GM21576 (cell line): ENCODE data around the gene ZNRF3.
"Not testable (repeated sequence)": the region's sequence is repeated elsewhere in the genome, so short reads cannot be mapped to it uniquely, and the experiment has no call there.

ENCODE experiments used
- ATAC-seq: cut with Tn5 transposase; IDR thresholded peaks from one replicate; pipeline ENCODE4 v1.9.1; 2021; ENCODE audit warnings: mild to moderate bottlenecking, moderate library complexity; ENCODE audit not compliant: unreplicated experiment

The ZNRF3 gene

DNA sequence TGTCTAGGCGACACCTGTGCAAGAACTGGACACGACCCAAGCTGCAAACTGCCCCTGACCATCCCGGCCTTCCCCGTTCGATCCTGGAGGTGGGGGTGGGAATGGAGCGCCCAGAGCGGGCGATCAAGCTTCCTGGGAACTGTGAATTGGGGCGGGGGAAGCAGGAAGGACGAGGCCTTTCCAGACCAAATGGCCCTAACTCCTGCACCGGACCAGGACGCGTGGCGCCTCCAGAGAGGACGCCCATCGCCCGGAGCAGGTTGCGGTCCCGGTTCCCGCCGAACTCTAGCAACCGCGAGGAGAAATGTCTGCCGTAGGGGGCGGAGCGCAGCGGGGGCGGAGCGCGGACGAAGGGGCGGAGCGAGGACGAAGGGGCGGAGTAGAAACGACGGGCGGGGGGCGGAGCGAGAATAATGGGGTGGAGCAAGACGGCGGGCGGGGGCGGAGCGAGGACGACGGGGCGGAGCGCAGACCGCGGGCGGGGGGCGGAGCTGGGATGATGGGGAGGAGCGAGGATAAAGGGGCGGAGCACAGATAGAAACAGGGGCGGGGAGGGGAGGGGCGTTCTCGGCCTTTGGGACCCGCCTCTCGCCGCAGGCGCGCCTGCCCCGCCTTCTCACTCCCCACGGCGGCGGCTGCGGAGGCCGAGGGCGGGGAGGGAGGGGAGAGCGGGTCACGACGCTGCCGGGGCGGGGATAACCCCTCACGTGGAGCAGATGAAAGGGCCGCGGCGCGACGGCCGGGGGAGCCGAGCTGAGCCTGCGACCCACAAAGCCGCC, at the start of gene ZNRF3:
TSS of gene ZNRF3 (plus strand) at position 695 of the 779 bp plus-strand sequence. CDS start 195 bp downstream, outside the sequence.
- peak; percentile 65 for ATAC-seq

DNA sequence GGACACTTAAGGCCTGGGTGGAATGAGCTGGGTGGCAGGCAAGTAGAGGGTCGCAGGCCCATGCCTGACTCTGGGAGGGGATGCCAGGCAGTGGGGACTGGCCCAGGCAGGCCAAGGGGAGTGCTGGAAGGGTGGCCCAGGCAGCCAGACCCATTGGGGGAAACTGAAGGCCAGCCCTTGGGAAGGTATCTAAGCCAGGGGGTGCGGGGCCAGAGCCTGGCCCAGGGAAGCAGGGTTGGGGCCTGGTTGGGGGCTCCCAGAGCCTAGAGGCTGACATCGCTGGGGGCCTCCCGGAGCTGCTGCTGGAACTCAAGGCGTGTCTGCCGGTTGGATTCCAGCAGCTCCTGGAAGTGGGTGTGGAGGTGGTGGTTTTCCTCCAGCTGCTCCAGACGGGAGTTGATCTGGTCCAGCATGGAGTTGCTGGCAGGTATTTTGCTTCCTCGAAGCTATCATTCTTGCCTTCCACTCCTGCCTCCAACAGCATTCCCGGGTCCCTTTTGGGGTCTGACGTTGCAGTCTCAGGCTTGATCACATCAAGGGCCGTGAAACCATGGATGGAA, 47.7 kb upstream of the ZNRF3 start:
- ATAC-seq, result no peak

DNA sequence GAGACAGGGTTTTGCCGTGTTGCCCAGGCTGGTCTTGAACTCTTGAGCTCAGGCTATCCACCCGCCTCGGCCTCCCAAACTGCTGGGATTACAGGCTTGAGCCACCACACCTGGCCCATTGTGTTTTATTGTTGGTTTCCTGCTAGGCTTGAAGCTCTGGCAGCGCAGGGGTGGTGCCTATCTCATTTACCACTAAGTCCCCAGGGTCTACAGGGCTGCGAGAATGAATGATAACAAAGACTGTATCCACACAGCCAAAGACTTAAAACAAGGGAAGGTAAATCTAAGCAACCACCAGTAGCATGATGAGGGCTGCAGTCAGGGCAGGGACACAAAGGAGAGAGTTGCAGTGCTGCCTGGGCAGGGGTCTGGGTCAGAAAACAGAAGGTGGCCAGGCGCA, 45.7 kb upstream of the ZNRF3 start:
- ATAC-seq, result no peak

DNA sequence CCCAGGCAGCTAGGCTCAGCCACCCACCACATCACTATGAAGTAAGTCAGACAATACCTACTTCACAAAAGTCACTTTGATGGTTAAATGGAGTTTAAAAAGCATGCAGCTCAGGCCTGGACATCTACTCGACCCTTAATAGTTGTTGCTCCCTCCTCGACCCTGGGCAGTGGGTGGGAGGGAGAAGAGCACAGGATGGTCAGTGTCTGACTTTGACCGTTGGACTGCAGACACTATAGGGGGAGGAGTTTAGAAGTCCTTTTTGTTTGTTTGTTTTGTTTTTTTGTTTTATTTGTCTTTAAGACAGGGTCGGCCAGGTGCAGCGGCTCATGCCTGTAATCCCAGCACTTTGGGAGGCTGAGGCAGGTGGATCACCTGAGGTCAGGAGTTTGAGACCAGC, 44.4 kb upstream of the ZNRF3 start:
- no peak for ATAC-seq

DNA sequence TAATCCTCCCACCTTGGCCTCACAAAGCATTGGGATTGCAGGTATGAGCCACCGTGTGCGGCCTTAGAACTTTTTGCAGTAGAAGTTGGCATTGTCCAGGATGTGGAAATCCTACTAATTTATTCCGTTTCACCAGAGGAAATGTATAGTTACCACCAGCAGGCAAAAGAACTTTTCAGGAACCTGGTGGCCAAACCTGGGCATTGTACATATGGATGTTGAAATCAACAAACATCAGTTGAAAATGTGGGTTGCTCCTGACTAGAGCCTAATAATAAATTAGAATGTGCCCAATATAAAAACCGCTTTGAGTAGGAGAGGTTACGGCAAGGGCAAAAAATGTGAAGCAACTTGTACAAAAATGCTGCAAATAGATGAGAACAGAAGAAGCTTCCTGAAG, 42.3 kb upstream of the ZNRF3 start:
- no peak for ATAC-seq

GRCh38 chr22:28843633-28844032, 39.7 kb upstream of the ZNRF3 start:
- no peak for ATAC-seq

DNA sequence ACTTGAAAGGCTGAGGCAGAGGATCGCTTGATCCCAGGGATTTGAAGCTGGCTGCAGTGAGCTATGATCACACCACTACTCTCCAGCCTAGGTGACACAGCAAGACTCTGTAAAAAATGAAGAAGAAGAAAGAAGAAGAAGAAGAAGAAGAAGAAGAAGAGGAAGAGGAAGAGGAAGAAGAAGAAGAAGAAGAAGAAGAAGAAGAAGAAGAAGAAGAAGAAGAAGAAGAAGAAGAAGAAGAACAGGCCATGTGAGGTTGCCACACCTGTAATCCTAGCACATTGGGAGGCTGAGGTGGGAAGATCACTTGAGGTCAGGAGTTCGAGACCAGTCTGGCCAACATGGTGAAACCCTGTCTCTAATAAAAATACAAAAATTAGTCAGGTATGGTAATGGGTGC, 39.1 kb upstream of the ZNRF3 start:
- not testable (repeated sequence) for ATAC-seq

DNA sequence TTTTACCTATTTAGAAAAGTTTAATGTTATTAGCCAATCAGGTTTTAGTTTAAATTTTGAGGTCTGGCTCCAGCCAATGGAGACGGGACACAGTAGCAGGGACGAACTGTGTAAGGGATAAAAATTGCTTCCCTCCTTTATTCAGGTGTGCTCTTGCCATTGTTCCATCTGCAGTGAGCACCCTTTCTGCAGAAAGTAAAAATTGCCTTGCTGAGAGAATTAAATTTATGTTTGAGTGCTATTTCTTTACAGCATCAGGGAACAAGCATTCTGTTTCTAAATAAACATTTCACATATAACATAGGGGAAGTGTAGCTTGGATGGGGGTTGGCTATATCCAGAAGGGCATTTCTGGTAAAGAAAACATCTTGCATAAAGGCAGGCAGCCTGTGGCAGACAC, 36.4 kb upstream of the ZNRF3 start:
- ATAC-seq, result no peak

- no peak for ATAC-seq
Measured at GRCh38 chr22:28855355-28856094, 27.8 kb upstream of the ZNRF3 start.

GRCh38 chr22:28856095-28856455, 27.3 kb upstream of the ZNRF3 start:
- no peak for ATAC-seq

DNA sequence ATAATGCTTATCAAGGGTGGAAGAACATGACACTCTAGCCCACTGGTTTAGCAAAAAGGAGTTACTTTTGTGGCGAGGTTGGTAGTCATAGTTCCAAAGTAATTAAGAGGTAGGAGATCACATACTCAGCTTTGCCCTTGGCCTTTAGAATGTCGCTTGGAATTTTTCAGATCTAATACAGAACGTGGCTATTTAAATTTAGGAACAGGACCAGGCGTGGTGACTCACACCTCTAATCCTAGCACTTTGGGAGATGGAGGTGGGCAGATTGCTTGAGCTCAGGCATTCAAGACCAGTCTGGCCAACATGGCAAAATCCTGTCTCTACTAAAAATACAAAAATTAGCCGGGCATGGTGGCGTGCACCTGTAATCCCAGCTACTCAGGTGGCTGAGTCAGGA, 26.1 kb upstream of the ZNRF3 start:
- no peak for ATAC-seq

GRCh38 chr22:28864878-28865596, 18.3 kb upstream of the ZNRF3 start:
- ATAC-seq, result no peak

DNA sequence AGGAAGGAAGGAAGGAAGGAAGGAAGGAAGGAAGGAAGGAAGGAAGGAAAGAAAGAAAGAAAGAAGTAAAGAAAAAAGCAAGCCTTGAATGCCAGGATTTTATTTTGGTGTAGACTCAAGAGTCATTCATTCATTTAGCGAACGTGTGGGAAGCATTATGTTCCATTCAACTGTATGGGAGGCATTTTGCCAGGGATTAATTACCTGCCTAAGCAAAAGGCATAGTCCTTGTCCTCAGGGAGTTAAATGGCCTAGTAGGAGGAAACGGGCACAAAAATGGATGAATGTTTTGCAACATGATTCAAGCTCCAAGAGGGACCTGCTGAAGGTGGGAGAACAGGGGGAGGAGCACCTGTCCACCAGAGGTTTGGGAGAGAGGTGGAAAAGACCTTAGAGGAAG, 16.2 kb upstream of the ZNRF3 start:
- ATAC-seq, result no peak

DNA sequence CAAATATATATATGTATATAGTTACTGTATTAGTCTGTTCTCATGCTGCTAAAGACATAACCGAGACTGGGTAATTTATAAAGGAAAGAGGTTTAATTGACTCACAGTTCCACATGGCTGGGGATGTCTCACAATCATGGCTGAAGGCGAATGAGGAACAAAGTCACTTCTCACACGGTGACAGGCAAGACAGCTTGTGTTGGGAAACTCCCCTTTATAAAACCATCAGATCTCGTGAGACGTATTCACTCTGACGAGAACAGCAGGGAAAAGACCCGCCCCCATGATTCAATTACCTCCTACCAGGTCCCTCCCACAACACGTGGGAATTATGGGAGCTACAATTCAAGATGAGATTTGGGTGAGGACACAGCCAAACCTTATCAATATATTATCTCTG, 15.0 kb upstream of the ZNRF3 start:
- not testable (repeated sequence) for ATAC-seq

DNA sequence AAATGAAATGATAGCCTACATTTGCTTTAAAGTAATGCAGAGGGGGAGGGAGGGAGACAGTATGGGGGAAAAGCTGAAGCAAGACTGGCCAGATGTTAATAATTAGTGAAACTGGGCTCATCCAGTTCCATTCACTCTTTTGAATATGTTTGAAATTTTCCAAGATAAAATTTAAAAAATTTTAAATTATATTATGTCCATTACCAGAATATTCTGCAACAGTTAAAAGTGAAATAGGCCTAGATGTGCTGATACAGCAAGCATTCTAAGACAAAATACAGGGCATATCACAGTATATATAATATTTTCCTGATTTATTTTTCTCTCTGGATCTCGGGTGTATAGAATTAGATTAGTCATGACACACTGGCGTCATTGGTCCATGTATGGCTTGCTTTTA, 13.6 kb upstream of the ZNRF3 start:
- ATAC-seq, result no peak

DNA sequence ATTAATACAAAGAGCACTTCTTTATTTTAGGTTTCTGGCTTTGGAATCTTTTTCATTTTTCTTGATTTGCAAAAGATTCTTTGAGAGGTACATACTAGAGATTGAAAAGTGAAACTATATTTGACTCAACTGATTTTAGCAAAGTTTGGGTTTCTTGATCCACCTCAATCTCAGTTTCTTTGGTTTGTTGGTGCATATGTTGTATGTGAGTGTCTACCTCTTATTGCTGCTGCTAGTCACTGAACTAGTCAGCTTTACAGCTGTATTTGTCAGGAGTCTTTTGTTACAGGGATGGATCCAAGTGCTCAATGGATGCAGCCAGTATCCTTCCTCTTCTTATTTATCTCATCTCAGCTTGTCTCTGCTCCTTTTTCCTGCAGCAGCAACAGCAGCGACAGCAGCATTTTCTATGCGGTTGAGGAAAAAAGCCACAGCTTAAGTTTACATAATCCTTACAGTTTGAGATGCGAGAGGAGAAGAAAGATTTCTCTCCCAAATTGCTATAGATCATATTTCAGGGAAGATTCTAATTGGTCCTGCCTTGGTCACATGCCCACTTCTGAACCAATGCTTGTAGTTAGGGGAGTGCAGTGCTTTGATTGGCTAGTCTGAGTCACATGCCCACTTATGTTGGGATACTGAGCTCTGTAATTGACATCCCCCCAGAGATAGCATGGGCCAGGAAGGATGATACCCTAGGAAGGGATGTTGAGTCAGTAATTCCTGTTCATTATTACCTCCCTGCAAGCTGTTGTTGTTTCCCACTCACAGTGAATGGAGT, 10.0 kb upstream of the ZNRF3 start:
- no peak for ATAC-seq

- ATAC-seq, result no peak
Measured at GRCh38 chr22:28874061-28874460, 9.3 kb upstream of the ZNRF3 start.

GRCh38 chr22:28874811-28875320, 8.5 kb upstream of the ZNRF3 start:
- no peak for ATAC-seq

GRCh38 chr22:28882545-28882877, 861 bp upstream of the ZNRF3 start:
- ATAC-seq, result no peak

DNA sequence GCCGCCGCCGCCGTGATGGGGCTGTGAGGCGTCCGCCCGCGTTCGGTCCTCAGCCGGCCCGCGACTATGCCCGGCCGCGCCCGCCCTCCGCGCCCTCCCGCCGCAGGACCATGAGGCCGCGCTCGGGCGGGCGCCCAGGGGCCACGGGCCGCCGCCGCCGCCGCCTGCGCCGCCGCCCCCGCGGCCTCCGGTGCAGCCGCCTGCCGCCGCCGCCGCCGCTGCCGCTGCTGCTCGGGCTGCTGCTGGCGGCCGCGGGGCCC, 215 bp downstream of the ZNRF3 start:
- no peak for ATAC-seq
